Measurements from ENCODE around the gene RAB34.

RAB34 gene

DNA sequence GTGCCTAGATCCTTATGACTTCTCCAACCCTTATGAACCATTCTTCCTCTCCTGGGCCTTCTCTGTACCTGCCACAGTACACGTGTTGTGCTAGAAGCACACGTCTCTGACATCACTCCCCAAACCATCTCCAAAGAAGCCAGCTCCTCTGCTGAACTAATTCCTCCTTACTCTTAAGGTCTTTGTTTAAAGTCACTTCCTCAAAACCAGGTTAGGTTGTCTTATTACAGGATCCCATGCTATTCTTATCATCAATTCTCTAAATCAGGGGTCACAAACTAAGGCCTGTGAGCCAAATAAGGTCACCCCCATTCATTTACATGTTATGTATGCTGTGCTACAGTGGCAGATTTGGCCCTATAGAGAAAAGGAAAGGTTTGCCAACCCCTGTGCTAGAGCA, 51.7 kb downstream of the RAB34 start:
- Mint-ChIP-seq H3K27me3 (ENCODE audit: low read depth) (no peaks in the 10 kb centered on the region), H3K27ac (no peak overlapping the region)

More for the DNA sequence above, 51.7 kb downstream of the RAB34 start:
- Mint-ChIP-seq H3K4me1 (peaks cover 53% of the 10 kb centered on the region), H3K4me3 (peak overlapping the region; percentile 15 to 74 (median 38)), H3K9me3 (no peaks in the 10 kb centered on the region), H3K36me3 (ENCODE audit: low read depth) (peaks cover 58% of the 10 kb centered on the region)
- TF ChIP-seq, protein P1, sequence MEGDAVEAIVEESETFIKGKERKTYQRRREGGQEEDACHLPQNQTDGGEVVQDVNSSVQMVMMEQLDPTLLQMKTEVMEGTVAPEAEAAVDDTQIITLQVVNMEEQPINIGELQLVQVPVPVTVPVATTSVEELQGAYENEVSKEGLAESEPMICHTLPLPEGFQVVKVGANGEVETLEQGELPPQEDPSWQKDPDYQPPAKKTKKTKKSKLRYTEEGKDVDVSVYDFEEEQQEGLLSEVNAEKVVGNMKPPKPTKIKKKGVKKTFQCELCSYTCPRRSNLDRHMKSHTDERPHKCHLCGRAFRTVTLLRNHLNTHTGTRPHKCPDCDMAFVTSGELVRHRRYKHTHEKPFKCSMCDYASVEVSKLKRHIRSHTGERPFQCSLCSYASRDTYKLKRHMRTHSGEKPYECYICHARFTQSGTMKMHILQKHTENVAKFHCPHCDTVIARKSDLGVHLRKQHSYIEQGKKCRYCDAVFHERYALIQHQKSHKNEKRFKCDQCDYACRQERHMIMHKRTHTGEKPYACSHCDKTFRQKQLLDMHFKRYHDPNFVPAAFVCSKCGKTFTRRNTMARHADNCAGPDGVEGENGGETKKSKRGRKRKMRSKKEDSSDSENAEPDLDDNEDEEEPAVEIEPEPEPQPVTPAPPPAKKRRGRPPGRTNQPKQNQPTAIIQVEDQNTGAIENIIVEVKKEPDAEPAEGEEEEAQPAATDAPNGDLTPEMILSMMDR (IDR thresholded peaks at IDR 0.05; ENCODE audit: unreplicated experiment in 3 of 3) = no peak
